Measurements from ENCODE around the gene NISCH.

GRCh38 chr3:52443268-52443610 is 12.2 kb upstream of the NISCH start:
- TF ChIP-seq, protein P1, sequence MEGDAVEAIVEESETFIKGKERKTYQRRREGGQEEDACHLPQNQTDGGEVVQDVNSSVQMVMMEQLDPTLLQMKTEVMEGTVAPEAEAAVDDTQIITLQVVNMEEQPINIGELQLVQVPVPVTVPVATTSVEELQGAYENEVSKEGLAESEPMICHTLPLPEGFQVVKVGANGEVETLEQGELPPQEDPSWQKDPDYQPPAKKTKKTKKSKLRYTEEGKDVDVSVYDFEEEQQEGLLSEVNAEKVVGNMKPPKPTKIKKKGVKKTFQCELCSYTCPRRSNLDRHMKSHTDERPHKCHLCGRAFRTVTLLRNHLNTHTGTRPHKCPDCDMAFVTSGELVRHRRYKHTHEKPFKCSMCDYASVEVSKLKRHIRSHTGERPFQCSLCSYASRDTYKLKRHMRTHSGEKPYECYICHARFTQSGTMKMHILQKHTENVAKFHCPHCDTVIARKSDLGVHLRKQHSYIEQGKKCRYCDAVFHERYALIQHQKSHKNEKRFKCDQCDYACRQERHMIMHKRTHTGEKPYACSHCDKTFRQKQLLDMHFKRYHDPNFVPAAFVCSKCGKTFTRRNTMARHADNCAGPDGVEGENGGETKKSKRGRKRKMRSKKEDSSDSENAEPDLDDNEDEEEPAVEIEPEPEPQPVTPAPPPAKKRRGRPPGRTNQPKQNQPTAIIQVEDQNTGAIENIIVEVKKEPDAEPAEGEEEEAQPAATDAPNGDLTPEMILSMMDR (IDR thresholded peaks at IDR 0.05) = no peak
- no peak for TF ChIP-seq POLR2A (IDR thresholded peaks at IDR 0.05)

All from breast epithelium (tissue), 3 donors.